Inflammatory macrophage treated with lipopolysaccharide for 1 hour (primary cell): Measurements from ENCODE around the gene UBE2H.
"Not testable (repeated sequence)": the region's sequence is repeated elsewhere in the genome, so short reads cannot be mapped to it uniquely, and the experiment has no call there.

Source experiments
- DNase-seq, 2 donors: peaks; one replicate each; pipeline ENCODE4 v3.0.0-alpha.2; 2020 to 2022

Gene UBE2H

DNA sequence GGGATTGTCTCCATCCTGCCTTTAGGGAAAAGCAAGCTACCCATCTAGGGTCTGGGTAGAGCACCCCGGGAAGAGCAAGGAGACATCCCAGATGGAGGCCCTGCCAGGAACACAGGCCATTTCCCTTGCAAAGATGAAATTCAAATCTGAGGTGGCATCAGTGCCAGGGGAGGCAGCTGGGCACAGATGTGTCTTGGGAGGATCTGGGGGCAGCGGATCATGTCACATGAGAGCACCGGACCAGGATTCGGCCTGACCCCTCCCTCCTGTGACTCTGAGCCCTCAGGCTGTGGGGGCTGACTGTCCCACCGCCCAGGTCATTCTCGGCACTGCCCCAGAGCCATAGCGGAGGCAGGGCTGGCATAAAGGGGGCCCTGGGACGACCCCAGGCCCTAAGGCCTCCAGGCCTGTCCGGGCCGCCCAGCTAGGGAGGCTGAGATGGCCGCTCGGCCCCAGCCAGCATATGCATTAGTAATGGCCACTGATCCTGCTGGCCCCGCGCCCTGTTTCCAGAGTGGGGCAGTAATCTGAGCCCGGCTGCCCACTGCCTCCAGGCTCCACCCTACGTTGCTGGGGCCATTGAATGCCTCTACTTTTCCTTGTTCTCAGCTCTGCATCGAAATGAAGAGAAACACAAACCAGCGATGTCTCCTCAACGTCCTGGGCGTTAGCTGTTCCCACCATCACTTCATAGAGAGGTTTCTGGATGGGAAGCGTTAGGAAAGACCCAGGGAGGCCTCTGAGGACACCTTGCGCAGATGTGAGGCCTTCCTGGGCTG lies 148.5 kb downstream of the UBE2H start:
- no peak for DNase-seq

DNA sequence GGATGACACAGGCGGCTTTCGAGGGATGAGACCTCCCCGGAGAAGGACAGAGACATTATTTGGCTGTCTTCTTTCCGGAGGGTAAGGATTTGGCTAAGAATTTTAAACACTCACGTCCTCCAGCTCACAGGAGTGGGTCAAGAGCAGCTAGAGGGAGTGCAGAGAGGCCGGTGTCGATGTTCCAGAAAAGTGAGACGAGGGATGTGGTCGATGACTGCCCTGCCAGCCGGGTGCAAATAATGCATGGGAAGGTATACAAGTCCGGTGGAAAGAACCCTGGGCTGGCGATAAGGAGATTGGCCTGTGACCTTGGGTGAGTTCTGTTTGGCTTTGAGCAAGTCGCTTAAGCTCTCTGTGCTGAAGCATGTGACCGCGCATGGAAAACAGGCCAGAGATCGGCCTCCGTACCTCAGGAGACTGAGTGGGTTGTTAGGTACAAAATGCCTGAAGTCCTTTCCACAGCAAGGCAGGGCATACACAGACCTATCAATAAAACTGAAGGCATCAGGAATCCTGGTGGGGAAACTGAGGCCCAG lies 149.1 kb downstream of the UBE2H start:
- no peak for DNase-seq

- no peak for DNase-seq
Observed at GRCh38 chr7:129801882-129802281, 150.9 kb downstream of the UBE2H start.

- no peak for DNase-seq
Observed at GRCh38 chr7:129800901-129801300, 151.9 kb downstream of the UBE2H start.

DNA sequence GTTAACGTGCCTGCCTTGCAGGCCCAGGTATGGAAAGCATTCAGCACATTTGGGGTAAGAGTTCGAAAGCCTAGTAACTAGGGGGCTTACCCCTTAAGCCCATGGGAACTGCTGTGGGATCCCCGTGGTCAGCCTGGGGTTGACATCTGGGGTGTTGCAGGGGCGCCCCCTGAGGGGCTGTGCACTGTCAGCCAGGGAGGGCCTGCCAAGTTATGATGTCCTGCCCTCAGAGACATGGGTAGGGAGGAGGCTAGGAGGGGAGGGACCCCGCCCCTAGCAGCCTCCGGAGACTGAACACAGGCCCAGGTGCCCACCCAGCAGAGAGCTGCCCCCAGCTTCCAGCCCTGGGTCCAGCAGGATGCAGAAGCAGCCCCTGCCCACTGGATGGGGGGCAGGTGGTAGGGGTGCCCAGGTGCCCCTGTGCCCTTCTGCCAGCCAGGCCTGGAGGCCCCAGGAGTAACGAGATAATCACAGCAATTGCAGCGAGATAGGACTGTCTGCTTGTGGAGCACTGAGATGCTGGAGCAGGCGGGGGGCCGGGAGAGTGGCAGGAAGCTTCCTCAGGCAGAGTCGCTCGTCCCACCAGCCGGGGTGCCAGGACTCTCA lies 153.3 kb downstream of the UBE2H start:
- DNase-seq, result no peak

GRCh38 chr7:129798616-129799349 lies 154.0 kb downstream of the UBE2H start:
- no peak for DNase-seq

GRCh38 chr7:129797214-129797789 lies 155.5 kb downstream of the UBE2H start:
- DNase-seq, result no peak

GRCh38 chr7:129796186-129796775 lies 156.5 kb downstream of the UBE2H start:
- DNase-seq, result no peak

GRCh38 chr7:129794461-129794860 lies 158.3 kb downstream of the UBE2H start:
- not testable (repeated sequence) for DNase-seq

DNA sequence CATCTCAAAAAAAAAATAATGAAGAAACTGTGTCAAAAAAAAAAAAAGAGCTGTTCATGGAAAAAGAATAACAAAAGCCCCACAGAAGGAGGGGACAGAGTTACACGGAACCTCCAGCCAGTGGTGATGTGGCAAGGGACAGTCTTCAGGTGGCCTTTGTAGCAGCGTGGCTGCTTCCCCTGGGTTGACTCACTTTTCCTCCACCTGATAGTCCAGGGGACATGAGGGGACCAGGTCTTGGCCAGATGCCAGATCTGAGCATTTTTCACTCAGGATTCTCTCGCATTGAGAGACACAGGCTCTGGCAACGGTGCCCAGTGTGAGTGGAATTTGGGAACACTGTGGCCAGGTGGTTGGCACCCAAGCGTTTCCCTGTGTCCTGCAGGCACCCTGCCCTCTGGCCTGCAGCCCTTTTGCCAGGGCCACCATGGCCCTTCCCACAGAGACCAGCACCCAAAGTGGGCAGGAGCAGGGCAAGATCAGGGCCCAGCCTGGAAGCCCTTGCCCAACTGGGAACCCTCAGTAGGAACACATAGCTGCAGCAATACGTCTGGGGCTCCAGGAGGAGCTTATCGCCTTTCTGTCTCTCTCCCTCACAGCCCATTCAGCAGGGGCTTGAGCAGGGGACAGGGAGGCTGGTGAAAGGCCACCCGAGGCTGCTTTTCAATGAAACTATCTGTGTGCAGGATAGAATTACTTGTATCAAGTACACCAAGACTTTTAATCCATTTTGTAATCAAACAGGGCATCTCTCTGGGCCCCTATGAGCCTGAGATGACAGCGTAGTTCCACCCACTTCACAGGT lies 159.1 kb downstream of the UBE2H start:
- no peak for DNase-seq

DNA sequence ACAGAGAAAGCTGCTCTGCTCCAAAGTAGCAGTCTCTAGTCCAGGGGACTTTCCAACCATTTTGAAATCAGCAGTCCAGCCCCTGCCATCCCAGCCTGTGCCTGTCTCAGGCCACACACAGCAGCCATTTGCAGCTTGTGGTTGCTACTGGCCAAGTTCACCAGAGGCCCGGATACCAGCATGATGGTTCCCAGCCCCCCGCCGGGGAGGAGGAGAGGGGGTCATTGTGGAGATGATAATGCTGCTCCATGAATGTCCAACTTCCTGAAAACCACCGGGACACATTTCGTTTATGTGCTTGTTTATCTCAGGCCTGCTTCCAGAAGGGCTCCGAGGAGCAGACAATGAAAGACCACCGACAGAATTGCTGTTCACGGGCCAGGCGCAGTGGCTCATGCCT lies 160.0 kb downstream of the UBE2H start:
- no peak for DNase-seq

GRCh38 chr7:129790136-129790535 lies 162.6 kb downstream of the UBE2H start:
- DNase-seq, result no peak

GRCh38 chr7:129789652-129790051 lies 163.1 kb downstream of the UBE2H start:
- no peak for DNase-seq

GRCh38 chr7:129789000-129789399 lies 163.8 kb downstream of the UBE2H start:
- DNase-seq, result no peak

DNA sequence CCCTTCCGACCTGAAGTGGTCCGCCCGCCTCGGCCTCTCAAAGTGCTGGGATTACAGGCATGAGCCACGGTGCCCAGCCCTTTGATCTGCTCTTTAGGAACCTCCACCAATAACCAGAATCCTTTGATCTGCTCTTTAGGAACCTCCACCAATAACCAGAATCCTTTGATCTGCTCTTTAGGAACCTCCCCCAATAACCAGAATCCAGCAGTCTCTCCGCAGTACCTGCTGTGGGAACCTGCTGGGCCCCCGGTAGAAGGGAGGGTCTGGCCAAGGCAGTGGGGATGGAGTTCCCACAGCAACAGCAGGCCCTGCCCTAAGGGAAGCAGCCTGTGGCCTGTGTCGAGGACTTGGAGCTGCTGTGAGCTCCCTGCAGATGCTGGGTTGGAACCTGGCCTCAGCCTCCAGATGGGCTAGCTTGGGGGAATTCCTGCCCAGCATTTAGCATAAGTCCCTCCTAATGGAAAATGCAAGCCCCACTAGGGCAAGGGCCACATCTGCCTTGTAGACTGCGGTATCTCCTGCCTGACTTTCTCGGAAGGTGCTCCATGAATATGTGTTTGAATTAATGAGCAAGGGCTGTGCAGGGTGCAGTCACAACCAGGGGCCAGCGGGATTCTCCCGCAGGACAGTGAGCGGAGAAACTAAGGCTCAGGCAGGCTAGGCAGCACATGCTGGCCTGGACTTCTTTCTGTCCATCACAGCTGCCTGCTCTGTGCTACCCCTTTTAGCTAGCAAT lies 165.8 kb downstream of the UBE2H start:
- no peak for DNase-seq

DNA sequence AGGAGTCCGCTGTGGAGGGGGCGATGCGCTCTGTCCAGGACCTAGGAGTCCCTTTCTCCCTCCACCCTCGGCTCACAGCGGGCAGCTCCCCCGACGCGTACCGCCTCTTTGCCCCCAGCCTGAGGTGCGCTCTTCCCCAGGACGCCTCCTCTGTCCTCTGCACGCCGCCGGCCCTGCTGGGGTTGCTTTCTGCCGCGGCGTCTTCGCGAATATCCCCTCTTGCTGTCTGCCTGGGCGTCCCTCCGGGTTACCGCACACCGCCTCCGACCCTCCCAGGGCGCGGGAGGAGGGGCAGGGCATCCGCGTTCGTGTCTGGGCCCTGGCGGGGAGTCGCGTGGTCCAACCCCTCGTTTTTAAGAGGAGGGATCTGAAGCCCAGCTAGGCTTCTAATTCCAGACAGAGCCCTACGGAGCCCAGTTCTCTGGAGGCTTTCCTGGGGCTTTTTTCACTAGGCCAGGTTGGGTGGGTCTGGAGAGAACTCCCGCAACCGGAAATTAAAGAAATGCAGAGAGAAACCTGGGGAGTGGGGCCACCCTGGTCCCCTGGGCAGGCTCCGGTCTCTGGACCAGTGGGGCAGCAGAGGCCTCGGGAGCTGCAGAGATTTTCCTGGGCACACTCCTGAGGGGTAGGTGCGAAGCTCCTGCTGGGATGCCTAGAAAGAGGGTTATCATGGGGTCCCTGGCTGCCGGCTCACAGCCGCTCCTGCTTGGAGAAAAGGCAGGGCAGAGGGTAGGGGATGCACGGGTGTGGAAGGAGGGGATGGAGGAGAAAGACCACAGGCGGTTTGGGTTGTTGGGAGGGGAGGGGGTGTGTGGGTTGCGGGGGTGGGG lies 166.9 kb downstream of the UBE2H start:
- DNase-seq, result no peak

GRCh38 chr7:129784783-129785684 lies 167.7 kb downstream of the UBE2H start:
- peak in 1 of 2 donors; percentile 28 for DNase-seq

GRCh38 chr7:129784437-129784782 lies 168.3 kb downstream of the UBE2H start:
- no peak for DNase-seq

- no peak for DNase-seq
Observed at GRCh38 chr7:129783584-129783919, 169.2 kb downstream of the UBE2H start.
